A673 (cell line): ENCODE measurements around the gene PPP1R1C. TPM values are rescaled to one million over a fixed set of nuclear protein-coding genes. Genes with fewer than 3 reads are reported as not detected.

Experiments used
- BruUV-seq: library from RNA; stranded (reverse); fragments of 400-500 nt; replicated peaks from 2 replicates; lab custom pipeline; 2021; lab: Mats Ljungman, UMichigan
- CTCF ChIA-PET: fragments of 300-600 bp; sonication (Branson Sonifier 250); formaldehyde crosslinking; loops from one replicate; lab custom pipeline; 2022; ENCODE audit warnings: antibody characterized with exemption; lab: Charles Lee
- POLR2A ChIA-PET: fragments of 300-600 bp; sonication (Branson Sonifier 250); formaldehyde crosslinking; loops from one replicate; lab custom pipeline; 2022; ENCODE audit warnings: antibody characterized with exemption; ENCODE audit not compliant: low non-redundant PET; lab: Charles Lee
- DNase-seq: peaks from one replicate; pipeline ENCODE4 v3.0.0-alpha.2; 2015; ENCODE audit warnings: low spot score
- H3K27ac ChIP-seq: fragments of 200-600 bp; sonication (generic); 2 replicates; pipeline ENCODE4 v1.5.1; 2016; ENCODE audit warnings: mixed run types, low read depth, mild to moderate bottlenecking, mixed read lengths, antibody characterized with exemption, low read length; ENCODE audit not compliant: poor library complexity, severe bottlenecking
- H3K27me3 ChIP-seq: fragments of 200-600 bp; sonication (generic); replicated peaks from 2 replicates; pipeline ENCODE4 v1.6.1; 2017; ENCODE audit warnings: mixed run types, low read depth, mild to moderate bottlenecking, mixed read lengths, antibody characterized with exemption, low read length; ENCODE audit not compliant: insufficient read depth, poor library complexity
- H3K36me3 ChIP-seq: fragments of 200-600 bp; sonication (generic); 2 replicates; pipeline ENCODE4 v1.6.1; 2016; ENCODE audit warnings: mixed run types, mild to moderate bottlenecking, mixed read lengths, antibody characterized with exemption, low read length; ENCODE audit not compliant: insufficient read depth, poor library complexity, severe bottlenecking
- H3K4me1 ChIP-seq: fragments of 200-600 bp; sonication (generic); 2 replicates; pipeline ENCODE4 v1.6.1; 2017; ENCODE audit warnings: mixed run types, mild to moderate bottlenecking, mixed read lengths, antibody characterized with exemption, low read length; ENCODE audit not compliant: insufficient read depth, poor library complexity, severe bottlenecking
- H3K4me3 ChIP-seq: fragments of 200-600 bp; sonication (generic); 2 replicates; pipeline ENCODE4 v1.5.1; 2016; ENCODE audit warnings: low read depth, mixed run types, mild to moderate bottlenecking, mixed read lengths, low read length; ENCODE audit not compliant: poor library complexity, severe bottlenecking
- H3K9me3 ChIP-seq: fragments of 200-600 bp; sonication (generic); 2 replicates; pipeline ENCODE4 v1.6.1; 2016; ENCODE audit warnings: mixed run types, low read depth, mild to moderate bottlenecking, mixed read lengths, antibody characterized with exemption, low read length; ENCODE audit not compliant: poor library complexity, severe bottlenecking
- EZH2 ChIP-seq: fragments of 200-600 bp; sonication (generic); IDR thresholded peaks from 2 replicates; pipeline ENCODE4 v1.6.1; 2017; ENCODE audit warnings: borderline replicate concordance, low read depth, mild to moderate bottlenecking, mixed read lengths, antibody characterized with exemption, low read length; ENCODE audit not compliant: poor library complexity, severe bottlenecking
- intact Hi-C: fragments of 100-400 bp; cut with micrococcal nuclease; formaldehyde crosslinking; loops from one replicate; pipeline ENCODE4 v1.10.0; 2022; ENCODE audit not compliant: unreplicated experiment
- total RNA-seq: library from RNA; stranded (reverse); gene quantifications from 2 replicates; pipeline ENCODE4 v1.2.3, GENCODE V29; 2021
- TF ChIP-seq, protein P1 (sequence below): fragments of 300-800, 200-600 bp; sonication (generic); conservative IDR thresholded peaks from 2 replicates; pipeline ENCODE4 v1.5.1; 2017; ENCODE audit warnings: low read depth, mild to moderate bottlenecking, antibody characterized with exemption, low read length, moderate library complexity, mixed read lengths

PPP1R1C gene
- total RNA-seq, 1 experiment from 2014 or later, result 5.3 TPM

DNA sequence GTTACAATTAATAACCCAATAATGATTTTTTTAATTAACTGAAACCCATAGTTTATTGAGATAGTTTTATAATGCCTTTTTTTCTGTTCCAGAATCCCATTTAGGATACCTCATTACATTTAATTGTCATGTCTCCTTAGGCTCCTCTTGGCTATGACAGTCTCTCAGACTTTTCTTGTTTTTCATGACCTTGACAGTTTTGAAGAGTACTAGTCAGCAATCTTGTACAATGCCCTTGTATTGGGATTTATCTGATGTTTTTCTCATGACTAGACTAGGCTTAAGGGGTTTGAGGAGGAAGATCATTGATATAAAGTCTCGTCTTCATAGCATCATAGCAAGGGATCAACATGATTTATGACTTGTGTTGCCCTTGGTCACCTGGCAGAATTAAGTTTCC, 72.4 kb downstream of the PPP1R1C start:
- H3K4me1 ChIP-seq, result peaks cover 6% of the 10 kb centered on the region
- H3K27me3 ChIP-seq, result no peaks in the 10 kb centered on the region
- POLR2A ChIA-PET, result no interaction called here
- no peak overlapping the region for H3K4me3 ChIP-seq
- BruUV-seq, result no TSS peak
- CTCF ChIA-PET, result no interaction called here
- TF ChIP-seq, protein P1, sequence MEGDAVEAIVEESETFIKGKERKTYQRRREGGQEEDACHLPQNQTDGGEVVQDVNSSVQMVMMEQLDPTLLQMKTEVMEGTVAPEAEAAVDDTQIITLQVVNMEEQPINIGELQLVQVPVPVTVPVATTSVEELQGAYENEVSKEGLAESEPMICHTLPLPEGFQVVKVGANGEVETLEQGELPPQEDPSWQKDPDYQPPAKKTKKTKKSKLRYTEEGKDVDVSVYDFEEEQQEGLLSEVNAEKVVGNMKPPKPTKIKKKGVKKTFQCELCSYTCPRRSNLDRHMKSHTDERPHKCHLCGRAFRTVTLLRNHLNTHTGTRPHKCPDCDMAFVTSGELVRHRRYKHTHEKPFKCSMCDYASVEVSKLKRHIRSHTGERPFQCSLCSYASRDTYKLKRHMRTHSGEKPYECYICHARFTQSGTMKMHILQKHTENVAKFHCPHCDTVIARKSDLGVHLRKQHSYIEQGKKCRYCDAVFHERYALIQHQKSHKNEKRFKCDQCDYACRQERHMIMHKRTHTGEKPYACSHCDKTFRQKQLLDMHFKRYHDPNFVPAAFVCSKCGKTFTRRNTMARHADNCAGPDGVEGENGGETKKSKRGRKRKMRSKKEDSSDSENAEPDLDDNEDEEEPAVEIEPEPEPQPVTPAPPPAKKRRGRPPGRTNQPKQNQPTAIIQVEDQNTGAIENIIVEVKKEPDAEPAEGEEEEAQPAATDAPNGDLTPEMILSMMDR, result no peak
- TF ChIP-seq EZH2, result no peak
- no peaks in the 10 kb centered on the region for H3K36me3 ChIP-seq
- intact Hi-C loops, result no loop called here
- DNase-seq, result no peak
- no peaks in the 10 kb centered on the region for H3K9me3 ChIP-seq
- H3K27ac ChIP-seq, result no peak overlapping the region

DNA sequence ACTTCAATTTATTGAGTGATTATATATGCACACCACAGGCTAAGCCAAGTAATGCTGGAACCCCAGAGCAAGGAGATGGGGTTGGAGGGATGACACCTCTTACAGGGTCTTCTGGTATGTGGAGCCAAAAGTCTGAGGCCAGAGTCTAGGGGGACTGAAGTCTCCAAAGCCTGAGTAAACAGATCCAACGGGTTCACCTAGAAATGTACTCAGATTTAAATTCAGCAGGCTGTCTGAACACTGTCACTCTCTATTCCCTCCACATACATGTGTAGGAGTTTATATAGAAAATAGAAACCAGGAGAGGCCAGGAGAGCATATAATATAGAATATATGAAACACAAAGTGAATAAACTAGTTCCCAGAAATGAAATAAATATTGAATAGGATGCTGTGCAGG, 76.1 kb downstream of the PPP1R1C start:
- POLR2A ChIA-PET, result no interaction called here
- H3K4me1 ChIP-seq, result peaks cover 34% of the 10 kb centered on the region
- intact Hi-C loops, result no loop called here
- H3K4me3 ChIP-seq, result no peak overlapping the region
- TF ChIP-seq, protein P1, result no peak
- TF ChIP-seq EZH2, result no peak
- H3K27ac ChIP-seq, result no peak overlapping the region
- CTCF ChIA-PET, result no interaction called here
- H3K36me3 ChIP-seq, result no peaks in the 10 kb centered on the region
- no peaks in the 10 kb centered on the region for H3K9me3 ChIP-seq
- DNase-seq, result no peak
- H3K27me3 ChIP-seq, result no peaks in the 10 kb centered on the region
- no TSS peak for BruUV-seq

DNA sequence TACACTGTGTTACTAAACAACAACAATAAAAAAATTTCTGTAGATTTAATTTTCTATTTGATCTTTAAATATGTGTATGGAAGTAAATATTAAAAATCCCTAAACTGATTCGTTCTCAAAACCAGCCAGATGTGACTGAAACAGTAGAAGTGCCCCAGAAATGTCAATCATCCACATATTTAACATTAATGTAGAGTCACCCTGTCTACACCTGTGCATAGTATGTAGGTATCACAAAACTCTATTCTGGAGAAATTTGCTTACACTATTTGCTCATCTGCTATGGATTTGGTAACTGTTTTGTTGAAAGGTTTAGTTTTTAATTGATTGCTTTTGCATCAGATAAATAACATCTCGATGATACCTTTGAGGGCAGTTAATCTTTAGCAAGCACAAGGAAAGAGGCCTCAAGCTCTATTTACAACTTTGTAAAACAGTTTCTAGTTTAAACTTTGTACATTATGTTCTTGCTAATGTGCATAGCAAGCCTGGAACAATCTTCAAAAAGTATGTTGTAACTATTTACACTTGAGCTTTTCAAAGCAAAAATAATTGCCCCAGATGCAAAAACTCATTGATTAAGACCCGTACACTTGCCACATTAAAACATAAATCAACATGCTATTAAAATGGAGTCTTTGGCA, 76.8 kb downstream of the PPP1R1C start:
- Histone ChIP-seq H3K4me1 (peaks cover 37% of the 10 kb centered on the region), H3K4me3 (no peak overlapping the region), H3K27ac (no peak overlapping the region), H3K9me3 (no peaks in the 10 kb centered on the region), H3K36me3 (no peaks in the 10 kb centered on the region), H3K27me3 (no peaks in the 10 kb centered on the region)
- intact Hi-C loops, result no loop called here
- POLR2A ChIA-PET, result no interaction called here
- DNase-seq, result no peak
- BruUV-seq, result no TSS peak
- TF ChIP-seq EZH2, result no peak
- TF ChIP-seq, protein P1, result no peak
- CTCF ChIA-PET, result no interaction called here
